ENCODE measurements around the gene OLFML3. TPM values are rescaled to one million over a fixed set of nuclear protein-coding genes. Genes with fewer than 3 reads are reported as not detected.

Gene OLFML3
- total RNA-seq, 1 experiment from 2014 or later, result 319 TPM

GRCh38 chr1:113950908-113951307 is 28.4 kb upstream of the OLFML3 start:
- CTCF ChIA-PET, result no interaction called here
- no peaks in the 10 kb centered on the region for H3K9me3 ChIP-seq (ENCODE audit: low read depth, low read length, poor library complexity, severe bottlenecking)
- BruUV-seq (replicated peaks), result no TSS peak
- no peak overlapping the region for H3K27ac ChIP-seq (ENCODE audit: low read depth, low read length, poor library complexity, severe bottlenecking)
- peaks cover 43% of the 10 kb centered on the region for H3K4me1 ChIP-seq (ENCODE audit: insufficient read depth, low read length, poor library complexity, severe bottlenecking)
- H3K36me3 ChIP-seq (ENCODE audit: insufficient read depth, low read length, poor library complexity, severe bottlenecking), result peaks cover 15% of the 10 kb centered on the region
- DNase-seq (ENCODE audit: low spot score), result no peak
- intact Hi-C loops (cut with micrococcal nuclease; ENCODE audit: unreplicated experiment), result no loop called here
- H3K27me3 ChIP-seq (replicated peaks; ENCODE audit: insufficient read depth, low read depth, low read length, poor library complexity), result no peaks in the 10 kb centered on the region
- POLR2A ChIA-PET (ENCODE audit: low non-redundant PET), result no interaction called here
- H3K4me3 ChIP-seq (ENCODE audit: low read depth, low read length, poor library complexity, severe bottlenecking), result no peak overlapping the region
- TF ChIP-seq EZH2 (IDR thresholded peaks at IDR 0.05; ENCODE audit: borderline replicate concordance, low read depth, low read length, poor library complexity, severe bottlenecking) (no peak), CTCF (conservative IDR thresholded peaks at IDR 0.05; ENCODE audit: low read depth, low read length) (no peak)

DNA sequence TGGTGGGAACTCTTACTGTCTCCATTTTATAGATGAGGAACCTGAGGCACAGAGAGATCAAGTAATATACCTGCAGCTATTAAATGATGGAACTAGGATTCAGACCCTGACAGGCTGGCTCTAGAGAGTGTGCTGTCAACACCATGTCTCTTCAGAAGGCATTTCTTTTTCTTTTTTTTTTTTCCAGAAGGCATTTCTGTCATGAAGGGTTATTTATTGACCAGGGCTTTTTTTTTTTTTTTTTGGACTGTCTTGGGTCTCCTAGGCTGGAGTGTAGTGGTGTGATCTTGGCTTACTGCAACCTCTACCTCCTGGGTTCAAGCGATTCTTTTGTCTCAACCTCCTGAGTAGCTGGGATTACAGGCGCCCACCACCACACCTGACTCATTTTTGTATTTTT is 27.6 kb upstream of the OLFML3 start:
- no peaks in the 10 kb centered on the region for H3K27me3 ChIP-seq (replicated peaks; ENCODE audit: insufficient read depth, low read depth, low read length, poor library complexity)
- POLR2A ChIA-PET (ENCODE audit: low non-redundant PET), result no interaction called here
- intact Hi-C loops (cut with micrococcal nuclease; ENCODE audit: unreplicated experiment), result no loop called here
- H3K4me3 ChIP-seq (ENCODE audit: low read depth, low read length, poor library complexity, severe bottlenecking), result no peak overlapping the region
- peaks cover 21% of the 10 kb centered on the region for H3K36me3 ChIP-seq (ENCODE audit: insufficient read depth, low read length, poor library complexity, severe bottlenecking)
- H3K9me3 ChIP-seq (ENCODE audit: low read depth, low read length, poor library complexity, severe bottlenecking), result no peaks in the 10 kb centered on the region
- BruUV-seq (replicated peaks), result no TSS peak
- DNase-seq (ENCODE audit: low spot score), result no peak
- TF ChIP-seq EZH2 (IDR thresholded peaks at IDR 0.05; ENCODE audit: borderline replicate concordance, low read depth, low read length, poor library complexity, severe bottlenecking) (no peak), CTCF (conservative IDR thresholded peaks at IDR 0.05; ENCODE audit: low read depth, low read length) (no peak)
- no peak overlapping the region for H3K27ac ChIP-seq (ENCODE audit: low read depth, low read length, poor library complexity, severe bottlenecking)
- CTCF ChIA-PET, result no interaction called here
- peaks cover 35% of the 10 kb centered on the region for H3K4me1 ChIP-seq (ENCODE audit: insufficient read depth, low read length, poor library complexity, severe bottlenecking)

- no peak for TF ChIP-seq EZH2 (IDR thresholded peaks at IDR 0.05; ENCODE audit: borderline replicate concordance, low read depth, low read length, poor library complexity, severe bottlenecking)
- 0 out of 2 replicates have a peak, but pooled peaks have one; percentile 14 for TF ChIP-seq CTCF (conservative IDR thresholded peaks at IDR 0.05; ENCODE audit: low read depth, low read length)
- intact Hi-C loops (cut with micrococcal nuclease; ENCODE audit: unreplicated experiment), result no loop called here
- H3K36me3 ChIP-seq (ENCODE audit: insufficient read depth, low read length, poor library complexity, severe bottlenecking), result peaks cover 63% of the 10 kb centered on the region
- H3K27ac ChIP-seq (ENCODE audit: low read depth, low read length, poor library complexity, severe bottlenecking), result peak overlapping the region; percentile 16
- no peaks in the 10 kb centered on the region for H3K9me3 ChIP-seq (ENCODE audit: low read depth, low read length, poor library complexity, severe bottlenecking)
- no peaks in the 10 kb centered on the region for H3K27me3 ChIP-seq (replicated peaks; ENCODE audit: insufficient read depth, low read depth, low read length, poor library complexity)
- DNase-seq (ENCODE audit: low spot score), result peak; percentile 62
- no TSS peak for BruUV-seq (replicated peaks)
- peaks cover 20% of the 10 kb centered on the region for H3K4me1 ChIP-seq (ENCODE audit: insufficient read depth, low read length, poor library complexity, severe bottlenecking)
- CTCF ChIA-PET, result no interaction called here
- POLR2A ChIA-PET (ENCODE audit: low non-redundant PET), result no interaction called here
- H3K4me3 ChIP-seq (ENCODE audit: low read depth, low read length, poor library complexity, severe bottlenecking), result no peak overlapping the region
Measured at GRCh38 chr1:113957984-113958383, 21.3 kb upstream of the OLFML3 start.
